ENCODE measurements around the gene LRP1-AS. TPM values are rescaled to one million over a fixed set of nuclear protein-coding genes. Genes with fewer than 3 reads are reported as not detected.

The LRP1-AS gene
- 1.0 TPM for total RNA-seq

- H3K27me3 ChIP-seq (ENCODE audit: control insufficient read depth in 3 of 3, insufficient read depth in 3 of 3, low read length in 3 of 3), result peaks cover 0 to 2% (median 0%) of the 10 kb centered on the region in 3 donors
- no peak within 1 kb of the TSS for H3K4me3 ChIP-seq (ENCODE audit: low read length in 3 of 3)
- no peaks in the 10 kb centered on the region for H3K9me3 ChIP-seq (ENCODE audit: control insufficient read depth in 3 of 3, low read length in 3 of 3)
- peaks cover 13 to 19% (median 16%) of the 10 kb centered on the region in 3 donors for H3K36me3 ChIP-seq (ENCODE audit: control insufficient read depth in 3 of 3, insufficient read depth in 3 of 3, low read length in 3 of 3)
- H3K27ac ChIP-seq (ENCODE audit: low read depth, low read length), result peak within 1 kb of the TSS; percentile 44
- peaks cover 61 to 74% (median 71%) of the 10 kb centered on the region in 3 donors for H3K4me1 ChIP-seq (ENCODE audit: control insufficient read depth in 3 of 3, insufficient read depth in 3 of 3, low read length in 3 of 3)
- no peak within 1 kb of the TSS for H3K9ac ChIP-seq (ENCODE audit: low read depth in 1 of 3, low read length in 3 of 3)
These were observed at the start of gene LRP1-AS for GRCh38 chr12:57146961-57147944. Gene LRP1-AS (minus strand): TSS chr12:57147619.

GRCh38 chr12:57196956-57197355 lies 49.5 kb upstream of the LRP1-AS start:
- Histone ChIP-seq H3K9me3 (ENCODE audit: control insufficient read depth in 3 of 3, low read length in 3 of 3) (no peaks in the 10 kb centered on the region), H3K27me3 (ENCODE audit: control insufficient read depth in 3 of 3, insufficient read depth in 3 of 3, low read length in 3 of 3) (peaks cover 0 to 10% (median 3%) of the 10 kb centered on the region in 3 donors), H3K4me3 (ENCODE audit: low read length in 3 of 3) (no peak overlapping the region), H3K9ac (ENCODE audit: low read depth in 1 of 3, low read length in 3 of 3) (no peak overlapping the region), H3K36me3 (ENCODE audit: control insufficient read depth in 3 of 3, insufficient read depth in 3 of 3, low read length in 3 of 3) (peaks cover 41 to 73% (median 52%) of the 10 kb centered on the region in 3 donors), H3K4me1 (ENCODE audit: control insufficient read depth in 3 of 3, insufficient read depth in 3 of 3, low read length in 3 of 3) (no peaks in the 10 kb centered on the region), H3K27ac (ENCODE audit: low read depth, low read length) (no peak overlapping the region)

- H3K27me3 ChIP-seq (ENCODE audit: control insufficient read depth in 3 of 3, insufficient read depth in 3 of 3, low read length in 3 of 3), result peaks cover 0 to 7% (median 3%) of the 10 kb centered on the region in 3 donors
- H3K4me3 ChIP-seq (ENCODE audit: low read length in 3 of 3), result no peak overlapping the region
- peaks cover 43 to 75% (median 53%) of the 10 kb centered on the region in 3 donors for H3K36me3 ChIP-seq (ENCODE audit: control insufficient read depth in 3 of 3, insufficient read depth in 3 of 3, low read length in 3 of 3)
- no peaks in the 10 kb centered on the region for H3K9me3 ChIP-seq (ENCODE audit: control insufficient read depth in 3 of 3, low read length in 3 of 3)
- no peaks in the 10 kb centered on the region for H3K4me1 ChIP-seq (ENCODE audit: control insufficient read depth in 3 of 3, insufficient read depth in 3 of 3, low read length in 3 of 3)
- H3K9ac ChIP-seq (ENCODE audit: low read depth in 1 of 3, low read length in 3 of 3), result no peak overlapping the region
- H3K27ac ChIP-seq (ENCODE audit: low read depth, low read length), result no peak overlapping the region
These were observed 49.0 kb upstream of the LRP1-AS start for GRCh38 chr12:57196439-57196838.

- Histone ChIP-seq H3K4me1 (ENCODE audit: control insufficient read depth in 3 of 3, insufficient read depth in 3 of 3, low read length in 3 of 3) (no peaks in the 10 kb centered on the region), H3K27ac (ENCODE audit: low read depth, low read length) (no peak overlapping the region), H3K27me3 (ENCODE audit: control insufficient read depth in 3 of 3, insufficient read depth in 3 of 3, low read length in 3 of 3) (peaks cover 0 to 4% (median 3%) of the 10 kb centered on the region in 3 donors), H3K36me3 (ENCODE audit: control insufficient read depth in 3 of 3, insufficient read depth in 3 of 3, low read length in 3 of 3) (peaks cover 43 to 76% (median 53%) of the 10 kb centered on the region in 3 donors), H3K9me3 (ENCODE audit: control insufficient read depth in 3 of 3, low read length in 3 of 3) (no peaks in the 10 kb centered on the region), H3K9ac (ENCODE audit: low read depth in 1 of 3, low read length in 3 of 3) (no peak overlapping the region), H3K4me3 (ENCODE audit: low read length in 3 of 3) (no peak overlapping the region)
These were observed 48.4 kb upstream of the LRP1-AS start for GRCh38 chr12:57195611-57196371.

GRCh38 chr12:57195186-57195585 lies 47.8 kb upstream of the LRP1-AS start:
- Histone ChIP-seq H3K9me3 (ENCODE audit: control insufficient read depth in 3 of 3, low read length in 3 of 3) (no peaks in the 10 kb centered on the region), H3K27me3 (ENCODE audit: control insufficient read depth in 3 of 3, insufficient read depth in 3 of 3, low read length in 3 of 3) (peaks cover 0 to 3% (median 3%) of the 10 kb centered on the region in 3 donors), H3K36me3 (ENCODE audit: control insufficient read depth in 3 of 3, insufficient read depth in 3 of 3, low read length in 3 of 3) (peaks cover 45 to 73% (median 53%) of the 10 kb centered on the region in 3 donors), H3K4me3 (ENCODE audit: low read length in 3 of 3) (no peak overlapping the region), H3K27ac (ENCODE audit: low read depth, low read length) (no peak overlapping the region), H3K4me1 (ENCODE audit: control insufficient read depth in 3 of 3, insufficient read depth in 3 of 3, low read length in 3 of 3) (no peaks in the 10 kb centered on the region), H3K9ac (ENCODE audit: low read depth in 1 of 3, low read length in 3 of 3) (no peak overlapping the region)

- Histone ChIP-seq H3K27ac (ENCODE audit: low read depth, low read length) (no peak overlapping the region), H3K4me3 (ENCODE audit: low read length in 3 of 3) (no peak overlapping the region), H3K4me1 (ENCODE audit: control insufficient read depth in 3 of 3, insufficient read depth in 3 of 3, low read length in 3 of 3) (no peaks in the 10 kb centered on the region), H3K9ac (ENCODE audit: low read depth in 1 of 3, low read length in 3 of 3) (no peak overlapping the region), H3K36me3 (ENCODE audit: control insufficient read depth in 3 of 3, insufficient read depth in 3 of 3, low read length in 3 of 3) (peaks cover 42 to 68% (median 53%) of the 10 kb centered on the region in 3 donors), H3K9me3 (ENCODE audit: control insufficient read depth in 3 of 3, low read length in 3 of 3) (no peaks in the 10 kb centered on the region), H3K27me3 (ENCODE audit: control insufficient read depth in 3 of 3, insufficient read depth in 3 of 3, low read length in 3 of 3) (peaks cover 0 to 3% (median 3%) of the 10 kb centered on the region in 3 donors)
These were observed 46.8 kb upstream of the LRP1-AS start for GRCh38 chr12:57194253-57194652.

- H3K9me3 ChIP-seq (ENCODE audit: control insufficient read depth in 3 of 3, low read length in 3 of 3), result no peaks in the 10 kb centered on the region
- peaks cover 0 to 3% (median 3%) of the 10 kb centered on the region in 3 donors for H3K27me3 ChIP-seq (ENCODE audit: control insufficient read depth in 3 of 3, insufficient read depth in 3 of 3, low read length in 3 of 3)
- no peak overlapping the region for H3K4me3 ChIP-seq (ENCODE audit: low read length in 3 of 3)
- no peak overlapping the region for H3K9ac ChIP-seq (ENCODE audit: low read depth in 1 of 3, low read length in 3 of 3)
- H3K27ac ChIP-seq (ENCODE audit: low read depth, low read length), result no peak overlapping the region
- peaks cover 42 to 67% (median 51%) of the 10 kb centered on the region in 3 donors for H3K36me3 ChIP-seq (ENCODE audit: control insufficient read depth in 3 of 3, insufficient read depth in 3 of 3, low read length in 3 of 3)
- no peaks in the 10 kb centered on the region for H3K4me1 ChIP-seq (ENCODE audit: control insufficient read depth in 3 of 3, insufficient read depth in 3 of 3, low read length in 3 of 3)
These were observed 46.4 kb upstream of the LRP1-AS start for GRCh38 chr12:57193706-57194245.

- H3K9me3 ChIP-seq (ENCODE audit: control insufficient read depth in 3 of 3, low read length in 3 of 3), result no peaks in the 10 kb centered on the region
- H3K36me3 ChIP-seq (ENCODE audit: control insufficient read depth in 3 of 3, insufficient read depth in 3 of 3, low read length in 3 of 3), result peaks cover 39 to 63% (median 45%) of the 10 kb centered on the region in 3 donors
- H3K4me1 ChIP-seq (ENCODE audit: control insufficient read depth in 3 of 3, insufficient read depth in 3 of 3, low read length in 3 of 3), result no peaks in the 10 kb centered on the region
- H3K9ac ChIP-seq (ENCODE audit: low read depth in 1 of 3, low read length in 3 of 3), result no peak overlapping the region
- H3K27ac ChIP-seq (ENCODE audit: low read depth, low read length), result no peak overlapping the region
- peaks cover 0 to 3% (median 0%) of the 10 kb centered on the region in 3 donors for H3K27me3 ChIP-seq (ENCODE audit: control insufficient read depth in 3 of 3, insufficient read depth in 3 of 3, low read length in 3 of 3)
- no peak overlapping the region for H3K4me3 ChIP-seq (ENCODE audit: low read length in 3 of 3)
These were observed 45.5 kb upstream of the LRP1-AS start for GRCh38 chr12:57192920-57193319.

- no peaks in the 10 kb centered on the region for H3K4me1 ChIP-seq (ENCODE audit: control insufficient read depth in 3 of 3, insufficient read depth in 3 of 3, low read length in 3 of 3)
- H3K9ac ChIP-seq (ENCODE audit: low read depth in 1 of 3, low read length in 3 of 3), result no peak overlapping the region
- no peak overlapping the region for H3K4me3 ChIP-seq (ENCODE audit: low read length in 3 of 3)
- no peak overlapping the region for H3K27ac ChIP-seq (ENCODE audit: low read depth, low read length)
- H3K9me3 ChIP-seq (ENCODE audit: control insufficient read depth in 3 of 3, low read length in 3 of 3), result no peaks in the 10 kb centered on the region
- no peaks in the 10 kb centered on the region for H3K27me3 ChIP-seq (ENCODE audit: control insufficient read depth in 3 of 3, insufficient read depth in 3 of 3, low read length in 3 of 3)
- H3K36me3 ChIP-seq (ENCODE audit: control insufficient read depth in 3 of 3, insufficient read depth in 3 of 3, low read length in 3 of 3), result peaks cover 34 to 60% (median 48%) of the 10 kb centered on the region in 3 donors
These were observed 44.0 kb upstream of the LRP1-AS start for GRCh38 chr12:57191410-57191809.
